WTC11 (cell line): ENCODE results near the gene ZNF135. TPM values are rescaled to one million over a fixed set of nuclear protein-coding genes. Genes with fewer than 3 reads are reported as not detected.

Experiments used
- ATAC-seq: fragments of 200-7000 bp; cut with Tn5 transposase; 2 replicates; pipeline ENCODE4 v1.10.0; 2021; ENCODE audit warnings: mild to moderate bottlenecking, moderate library complexity
- CTCF ChIA-PET: fragments of 300-600 bp; sonication (Branson Sonifier 250); formaldehyde crosslinking; loops from one replicate; lab custom pipeline; 2021; ENCODE audit warnings: antibody characterized with exemption; lab: Charles Lee
- POLR2A ChIA-PET: fragments of 350-600 bp; sonication (Branson Sonifier 250); formaldehyde crosslinking; loops from one replicate; lab custom pipeline; 2021; ENCODE audit warnings: antibody characterized with exemption; lab: Charles Lee
- DNase-seq: peaks from one replicate; pipeline ENCODE4 v3.0.0; 2021; ENCODE audit warnings: low spot score
- H3K27ac Mint-ChIP-seq: 2 replicates; pipeline ENCODE4 v1.8.0; 2021; ENCODE audit warnings: mixed read lengths
- H3K27me3 Mint-ChIP-seq: 2 replicates; pipeline ENCODE4 v1.8.0; 2021; ENCODE audit warnings: low read depth, mild to moderate bottlenecking, moderate library complexity, mixed read lengths
- H3K36me3 Mint-ChIP-seq: 2 replicates; pipeline ENCODE4 v1.8.0; 2021; ENCODE audit warnings: mixed read lengths
- H3K4me1 Mint-ChIP-seq: 2 replicates; pipeline ENCODE4 v1.8.0; 2022; ENCODE audit warnings: mixed read lengths
- H3K4me3 Mint-ChIP-seq: 2 replicates; pipeline ENCODE4 v1.8.0; 2021; ENCODE audit warnings: mild to moderate bottlenecking, moderate library complexity, mixed read lengths
- H3K9me3 Mint-ChIP-seq: 2 replicates; pipeline ENCODE4 v1.8.0; 2021; ENCODE audit warnings: mixed read lengths
- AR ChIP-seq: fragments of 250-450 bp; sonication (Bioruptor Pico); IDR thresholded peaks from 2 replicates; pipeline ENCODE4 v1.9.0; 2021; ENCODE audit warnings: mild to moderate bottlenecking
- ATF1 ChIP-seq: sonication (generic); formaldehyde crosslinking; IDR thresholded peaks from 2 replicates; pipeline ENCODE4 v1.8.1; 2023; ENCODE audit warnings: mild to moderate bottlenecking, moderate library complexity, missing genetic modification reagents
- ATF6 ChIP-seq: sonication (generic); formaldehyde crosslinking; IDR thresholded peaks from 2 replicates; pipeline ENCODE4 v1.8.1; 2023; ENCODE audit warnings: mild to moderate bottlenecking, missing genetic modification reagents
- CDX4 ChIP-seq: fragments of 250-450 bp; sonication (Bioruptor Pico); IDR thresholded peaks from 2 replicates; pipeline ENCODE4 v1.9.0; 2021; ENCODE audit warnings: moderate library complexity, mild to moderate bottlenecking, inconsistent platforms, borderline replicate concordance
- ESRRA ChIP-seq: sonication (generic); formaldehyde crosslinking; IDR thresholded peaks from 2 replicates; pipeline ENCODE4 v1.8.1; 2022; ENCODE audit warnings: mild to moderate bottlenecking, missing genetic modification reagents, borderline replicate concordance
- FOXK1 ChIP-seq: sonication (generic); formaldehyde crosslinking; IDR thresholded peaks from 2 replicates; pipeline ENCODE4 v1.8.0; 2022; ENCODE audit warnings: mild to moderate bottlenecking, moderate library complexity, missing genetic modification reagents
- GRHL2 ChIP-seq: fragments of 250-450 bp; sonication (Bioruptor Pico); IDR thresholded peaks from 2 replicates; pipeline ENCODE4 v1.8.0; 2022; ENCODE audit warnings: mild to moderate bottlenecking, moderate library complexity; ENCODE audit not compliant: insufficient replicate concordance, severe bottlenecking
- IRF1 ChIP-seq: sonication (generic); formaldehyde crosslinking; IDR thresholded peaks from 2 replicates; pipeline ENCODE4 v1.8.0; 2023; ENCODE audit warnings: missing genetic modification reagents
- JUN ChIP-seq: sonication (generic); formaldehyde crosslinking; IDR thresholded peaks from 2 replicates; pipeline ENCODE4 v1.8.0; 2023; ENCODE audit warnings: mild to moderate bottlenecking, missing genetic modification reagents
- KAT7 ChIP-seq: sonication (generic); formaldehyde crosslinking; IDR thresholded peaks from 2 replicates; pipeline ENCODE4 v1.8.1; 2023; ENCODE audit warnings: missing genetic modification reagents, mild to moderate bottlenecking, borderline replicate concordance
- MAX ChIP-seq: sonication (generic); formaldehyde crosslinking; IDR thresholded peaks from 2 replicates; pipeline ENCODE4 v1.8.0; 2022; ENCODE audit warnings: mild to moderate bottlenecking, missing genetic modification reagents
- SOX15 ChIP-seq: fragments of 250-450 bp; sonication (Bioruptor Pico); IDR thresholded peaks from 2 replicates; pipeline ENCODE4 v1.9.0; 2021; ENCODE audit warnings: mild to moderate bottlenecking
- TEAD1 ChIP-seq: sonication (generic); formaldehyde crosslinking; IDR thresholded peaks from 2 replicates; pipeline ENCODE4 v1.8.0; 2022; ENCODE audit warnings: mild to moderate bottlenecking, missing genetic modification reagents
- USF1 ChIP-seq: sonication (generic); formaldehyde crosslinking; IDR thresholded peaks from 2 replicates; pipeline ENCODE4 v1.8.0; 2022; ENCODE audit warnings: mild to moderate bottlenecking, missing genetic modification reagents
- USF2 ChIP-seq: sonication (generic); formaldehyde crosslinking; IDR thresholded peaks from 2 replicates; pipeline ENCODE4 v1.8.1; 2023; ENCODE audit warnings: mild to moderate bottlenecking, missing genetic modification reagents, moderate library complexity
- ZBTB21 ChIP-seq: sonication (generic); formaldehyde crosslinking; IDR thresholded peaks from 2 replicates; pipeline ENCODE4 v1.8.1; 2023; ENCODE audit warnings: mild to moderate bottlenecking, missing genetic modification reagents, borderline replicate concordance
- ZNF121 ChIP-seq: sonication (generic); formaldehyde crosslinking; IDR thresholded peaks from 2 replicates; pipeline ENCODE4 v1.8.0; 2023; ENCODE audit warnings: missing genetic modification reagents
- total RNA-seq: library from RNA; stranded (reverse); gene quantifications from 3 replicates; pipeline ENCODE4 v1.2.3, GENCODE V29; 2021

ZNF135 gene
- total RNA-seq, 1 experiment from 2014 or later, result 5.6 TPM

GRCh38 chr19:58107778-58108545 is 48.9 kb downstream of the ZNF135 start:
- Mint-ChIP-seq H3K36me3 (peaks cover 60% of the 10 kb centered on the region), H3K4me1 (no peaks in the 10 kb centered on the region), H3K9me3 (peaks cover 69% of the 10 kb centered on the region), H3K4me3 (no peak overlapping the region), H3K27ac (no peak overlapping the region), H3K27me3 (peaks cover 44% of the 10 kb centered on the region)
- CTCF ChIA-PET, result no interaction called here
- POLR2A ChIA-PET, result no interaction called here
- ATAC-seq (no peak), DNase-seq (no peak)
- no peak for TF ChIP-seq ZNF121 (CRISPR knock-in tag)
- TF ChIP-seq KAT7 (CRISPR knock-in tag), result no peak
- no peak for TF ChIP-seq SOX15 (CRISPR knock-in tag)
- TF ChIP-seq TEAD1, result no peak

GRCh38 chr19:58108546-58108817 is 49.4 kb downstream of the ZNF135 start:
- ChIA-PET CTCF (no interaction called here), POLR2A (no interaction called here)
- ATAC-seq (no peak), DNase-seq (no peak)
- peaks cover 70% of the 10 kb centered on the region for H3K9me3 Mint-ChIP-seq
- TF ChIP-seq ESRRA (CRISPR knock-in tag) (no peak), IRF1 (CRISPR knock-in tag) (no peak), CDX4 (no peak), FOXK1 (CRISPR knock-in tag) (no peak), GRHL2 (CRISPR knock-in tag) (no peak), JUN (CRISPR knock-in tag) (no peak), ATF1 (no peak), USF1 (CRISPR knock-in tag) (no peak), MAX (CRISPR knock-in tag) (no peak), ATF6 (CRISPR knock-in tag) (no peak), AR (CRISPR knock-in tag) (no peak), USF2 (no peak), ZBTB21 (CRISPR knock-in tag) (no peak)
- TF ChIP-seq, all 79 proteins: peak for 0
- no peaks in the 10 kb centered on the region for H3K4me1 Mint-ChIP-seq
- no peak overlapping the region for H3K4me3 Mint-ChIP-seq
- H3K27ac Mint-ChIP-seq, result no peak overlapping the region
- H3K27me3 Mint-ChIP-seq, result peaks cover 44% of the 10 kb centered on the region
- peaks cover 61% of the 10 kb centered on the region for H3K36me3 Mint-ChIP-seq
